ENCODE results near the gene RAX. TPM values are rescaled to one million over a fixed set of nuclear protein-coding genes. Genes with fewer than 3 reads are reported as not detected.
A peak's percentile ranks its signal among the peaks of the same experiment; 100 is the strongest.

RAX gene
- total RNA-seq, 1 donor from 2014 or later: not detected

- Mint-ChIP-seq H3K4me1 (ENCODE audit: low read depth) (peaks cover 30% of the 10 kb centered on the region), H3K27me3 (ENCODE audit: low read depth) (peaks cover 85% of the 10 kb centered on the region), H3K9me3 (ENCODE audit: low read depth) (no peaks in the 10 kb centered on the region), H3K4me3 (ENCODE audit: unreplicated experiment) (peak overlapping the region; percentile 15), H3K36me3 (ENCODE audit: low read depth) (no peaks in the 10 kb centered on the region), H3K27ac (ENCODE audit: unreplicated experiment) (no peak overlapping the region)
- no peak for DNase-seq (ENCODE audit: low spot score)
- no peak for TF ChIP-seq CTCF (IDR thresholded peaks at IDR 0.05)
Observed at GRCh38 chr18:59269563-59270119, 3.6 kb downstream of the RAX start.

GRCh38 chr18:59268721-59269562 lies 4.3 kb downstream of the RAX start:
- H3K27ac Mint-ChIP-seq (ENCODE audit: unreplicated experiment): no peak overlapping the region
- no peaks in the 10 kb centered on the region for H3K9me3 Mint-ChIP-seq (ENCODE audit: low read depth)
- no peaks in the 10 kb centered on the region for H3K36me3 Mint-ChIP-seq (ENCODE audit: low read depth)
- H3K27me3 Mint-ChIP-seq (ENCODE audit: low read depth): peaks cover 85% of the 10 kb centered on the region
- peaks cover 29% of the 10 kb centered on the region for H3K4me1 Mint-ChIP-seq (ENCODE audit: low read depth)
- peak; percentile 55 for TF ChIP-seq CTCF (IDR thresholded peaks at IDR 0.05)
- DNase-seq (ENCODE audit: low spot score): no peak
- peak overlapping the region; percentile 50 for H3K4me3 Mint-ChIP-seq (ENCODE audit: unreplicated experiment)

GRCh38 chr18:59268127-59268720 lies 5.0 kb downstream of the RAX start:
- peaks cover 23% of the 10 kb centered on the region for H3K4me1 Mint-ChIP-seq (ENCODE audit: low read depth)
- TF ChIP-seq CTCF (IDR thresholded peaks at IDR 0.05): no peak
- peaks cover 85% of the 10 kb centered on the region for H3K27me3 Mint-ChIP-seq (ENCODE audit: low read depth)
- DNase-seq (ENCODE audit: low spot score): no peak
- no peak overlapping the region for H3K4me3 Mint-ChIP-seq (ENCODE audit: unreplicated experiment)
- H3K36me3 Mint-ChIP-seq (ENCODE audit: low read depth): peaks cover 1% of the 10 kb centered on the region
- H3K9me3 Mint-ChIP-seq (ENCODE audit: low read depth): no peaks in the 10 kb centered on the region
- H3K27ac Mint-ChIP-seq (ENCODE audit: unreplicated experiment): no peak overlapping the region

- Mint-ChIP-seq H3K27me3 (ENCODE audit: low read depth) (peaks cover 91% of the 10 kb centered on the region), H3K36me3 (ENCODE audit: low read depth) (peaks cover 1% of the 10 kb centered on the region), H3K4me3 (ENCODE audit: unreplicated experiment) (no peak overlapping the region), H3K27ac (ENCODE audit: unreplicated experiment) (no peak overlapping the region), H3K9me3 (ENCODE audit: low read depth) (no peaks in the 10 kb centered on the region), H3K4me1 (ENCODE audit: low read depth) (peaks cover 23% of the 10 kb centered on the region)
- no peak for TF ChIP-seq CTCF (IDR thresholded peaks at IDR 0.05)
- DNase-seq (ENCODE audit: low spot score): no peak
Observed at GRCh38 chr18:59267503-59268126, 5.6 kb downstream of the RAX start.

- Mint-ChIP-seq H3K36me3 (ENCODE audit: low read depth) (peaks cover 1% of the 10 kb centered on the region), H3K27ac (ENCODE audit: unreplicated experiment) (no peak overlapping the region), H3K27me3 (ENCODE audit: low read depth) (peaks cover 92% of the 10 kb centered on the region), H3K4me3 (ENCODE audit: unreplicated experiment) (no peak overlapping the region), H3K4me1 (ENCODE audit: low read depth) (peaks cover 23% of the 10 kb centered on the region), H3K9me3 (ENCODE audit: low read depth) (no peaks in the 10 kb centered on the region)
- DNase-seq (ENCODE audit: low spot score): no peak
- TF ChIP-seq CTCF (IDR thresholded peaks at IDR 0.05): no peak
Observed at GRCh38 chr18:59266886-59267502, 6.3 kb downstream of the RAX start.

Data from chondrocyte (in vitro differentiated cells).